HCT116 (cell line): Measurements from ENCODE around the gene AMBP. TPM values are rescaled to one million over a fixed set of nuclear protein-coding genes. Genes with fewer than 3 reads are reported as not detected.

Source experiments
- ATAC-seq: fragments of 200-7000 bp; cut with Tn5 transposase; 2 replicates; pipeline ENCODE4 v1.9.1; 2020; ENCODE audit warnings: mild to moderate bottlenecking, moderate library complexity
- BruUV-seq: library from RNA; stranded (reverse); fragments of 400-500 nt; replicated peaks from 2 replicates; lab custom pipeline; 2021; lab: Mats Ljungman, UMichigan
- CTCF ChIA-PET: fragments of 300-600 bp; sonication (Branson Sonifier 250); formaldehyde crosslinking; loops from one replicate; lab custom pipeline; 2021; ENCODE audit warnings: antibody characterized with exemption; lab: Charles Lee
- POLR2A ChIA-PET: fragments of 300-600, 350-600 bp; sonication (Branson Sonifier 250); formaldehyde crosslinking; loops from one replicate; lab custom pipeline; 2021; ENCODE audit warnings: antibody characterized with exemption; lab: Charles Lee
- RAD21 ChIA-PET, 2 experiments: fragments of 300-600 bp; sonication (Branson Sonifier 250); formaldehyde crosslinking; loops; one replicate each; lab custom pipeline; 2023; ENCODE audit warnings: low total read pairs in 2 of 2; ENCODE audit not compliant: uncharacterized antibody in 2 of 2, unreplicated experiment in 2 of 2, low non-redundant PET in 1 of 2; lab: Charles Lee
- DNase-seq: peaks from one replicate; pipeline ENCODE4 v3.0.0-alpha.2; 2010; ENCODE audit warnings: low read depth, low spot score
- H2AFZ ChIP-seq: fragments of 200-600 bp; shearing (Covaris generic), sonication (generic); 2 replicates; pipeline ENCODE4 v1.6.1; 2017; ENCODE audit warnings: low read depth, mixed run types, mixed read lengths, antibody characterized with exemption, low read length; ENCODE audit not compliant: poor library complexity, severe bottlenecking
- H3K27ac ChIP-seq: 2 replicates; pipeline ENCODE4 v1.5.1; 2012; ENCODE audit warnings: low read depth, low read length
- H3K27me3 ChIP-seq: fragments of 200-600 bp; sonication (generic); 2 replicates; pipeline ENCODE4 v1.6.1; 2016; ENCODE audit warnings: mixed run types, low read length, mixed read lengths; ENCODE audit not compliant: insufficient read depth
- H3K36me3 ChIP-seq, 2 experiments: fragments of 200-500 bp in 1 of 2; fragments of 200-600 bp in 1 of 2; sonication (Bioruptor generic) in 1 of 2; sonication (generic) in 1 of 2; 2 replicates each; pipeline versions ENCODE4 v1.5.1 to v1.6.1; 2014 to 2016; ENCODE audit warnings: low read length in 2 of 2, inconsistent platforms in 1 of 2, mixed read lengths in 1 of 2, mixed run types in 1 of 2; ENCODE audit not compliant: insufficient read depth in 2 of 2, control insufficient read depth in 1 of 2
- H3K4me1 ChIP-seq, 2 experiments: fragments of 200-600 bp in 1 of 2; sonication (generic) in 1 of 2; 2 replicates each; pipeline versions ENCODE4 v1.5.1 to v1.6.1; 2012 to 2017; ENCODE audit warnings: low read length in 2 of 2, inconsistent platforms in 1 of 2, mild to moderate bottlenecking in 1 of 2, mixed read lengths in 1 of 2, mixed run types in 1 of 2, moderate library complexity in 1 of 2; ENCODE audit not compliant: insufficient read depth in 2 of 2, control insufficient read depth in 1 of 2
- H3K4me2 ChIP-seq: fragments of 200-600 bp; sonication (generic); 2 replicates; pipeline ENCODE4 v1.6.1; 2017; ENCODE audit warnings: mixed run types, low read length, mixed read lengths
- H3K4me3 ChIP-seq, 2 experiments: fragments of 200-600 bp in 1 of 2; sonication (generic) in 1 of 2; replicated peaks in 1 of 2; 2 replicates each; pipeline ENCODE4 v1.5.1; 2011 to 2016; ENCODE audit warnings: low read length in 2 of 2, control low read depth in 1 of 2, low read depth in 1 of 2, mild to moderate bottlenecking in 1 of 2, mixed read lengths in 1 of 2, mixed run types in 1 of 2
- H3K79me2 ChIP-seq: fragments of 200-600 bp; sonication (generic); 2 replicates; pipeline ENCODE4 v1.6.1; 2017; ENCODE audit warnings: mild to moderate bottlenecking, mixed run types, low read length, moderate library complexity, mixed read lengths; ENCODE audit not compliant: insufficient read depth
- H3K9ac ChIP-seq: fragments of 200-600 bp; sonication (generic); 2 replicates; pipeline ENCODE4 v1.6.1; 2016; ENCODE audit warnings: low read length, mixed read lengths
- H3K9me2 ChIP-seq: fragments of 200-600 bp; sonication (generic), shearing (Covaris generic); 2 replicates; pipeline ENCODE4 v1.6.1; 2017; ENCODE audit warnings: mixed run types, mild to moderate bottlenecking, moderate library complexity; ENCODE audit not compliant: insufficient read depth
- H3K9me3 ChIP-seq, 2 experiments: fragments of 200-500 bp in 1 of 2; fragments of 200-600 bp in 1 of 2; sonication (Bioruptor generic) in 1 of 2; sonication (generic) in 1 of 2; 2 replicates each; pipeline ENCODE4 v1.6.1; 2014 to 2017; ENCODE audit warnings: low read length in 2 of 2, mixed read lengths in 2 of 2, inconsistent platforms in 1 of 2, low read depth in 1 of 2, mild to moderate bottlenecking in 1 of 2, mixed run types in 1 of 2, moderate library complexity in 1 of 2; ENCODE audit not compliant: control insufficient read depth in 1 of 2, insufficient read depth in 1 of 2
- H4K20me1 ChIP-seq: fragments of 200-600 bp; sonication (generic), shearing (Covaris generic); 2 replicates; pipeline ENCODE4 v1.6.1; 2017; ENCODE audit warnings: mixed run types, mild to moderate bottlenecking, moderate library complexity; ENCODE audit not compliant: insufficient read depth
- EGR1 ChIP-seq: IDR thresholded peaks from 2 replicates; pipeline ENCODE4 v1.6.1; 2012; ENCODE audit warnings: low read depth
- ELF1 ChIP-seq: IDR thresholded peaks from 2 replicates; pipeline ENCODE4 v1.6.1; 2012; ENCODE audit warnings: low read depth, borderline replicate concordance
- EZH2 ChIP-seq: fragments of 200-600 bp; sonication (generic); IDR thresholded peaks from 2 replicates; pipeline ENCODE4 v1.6.1; 2017; ENCODE audit warnings: antibody characterized with exemption, mixed run types
- EZH2phosphoT487 ChIP-seq: fragments of 200-600 bp; IDR thresholded peaks from 2 replicates; pipeline ENCODE4 v1.6.1; 2018; ENCODE audit warnings: antibody characterized with exemption, borderline replicate concordance
- JUND ChIP-seq: IDR thresholded peaks from 2 replicates; pipeline ENCODE4 v1.6.1; 2012
- POLR2A ChIP-seq: IDR thresholded peaks from 2 replicates; pipeline ENCODE4 v1.7.0; 2011; ENCODE audit warnings: borderline replicate concordance; ENCODE audit not compliant: insufficient read depth, insufficient read length; ENCODE audit errors: extremely low read depth
- POLR2AphosphoS5 ChIP-seq: IDR thresholded peaks from 2 replicates; pipeline ENCODE4 v1.6.1; 2011; ENCODE audit warnings: mild to moderate bottlenecking, low read depth, low read length, moderate library complexity
- RAD21 ChIP-seq: IDR thresholded peaks from 2 replicates; pipeline ENCODE4 v1.6.1; 2012; ENCODE audit warnings: low read depth, mild to moderate bottlenecking
- SIN3A ChIP-seq: IDR thresholded peaks from 2 replicates; pipeline ENCODE4 v1.6.1; 2012; ENCODE audit warnings: low read depth
- SP1 ChIP-seq: IDR thresholded peaks from 2 replicates; pipeline ENCODE4 v1.6.1; 2012; ENCODE audit warnings: low read depth
- SRF ChIP-seq: IDR thresholded peaks from 2 replicates; pipeline ENCODE4 v1.6.1; 2012; ENCODE audit warnings: low read depth
- YY1 ChIP-seq: IDR thresholded peaks from 2 replicates; pipeline ENCODE4 v1.6.1; 2011; ENCODE audit warnings: low read length, low read depth, moderate library complexity, mild to moderate bottlenecking; ENCODE audit not compliant: insufficient replicate concordance; ENCODE audit errors: extremely low read depth
- ZFX ChIP-seq: fragments of 450-650 bp; IDR thresholded peaks from 2 replicates; pipeline ENCODE4 v1.6.1; 2017
- intact Hi-C: fragments of 100-400 bp; cut with micrococcal nuclease; formaldehyde crosslinking; loops from 2 replicates; pipeline ENCODE4 v1.10.0; 2022
- total RNA-seq: library from RNA; stranded (reverse); gene quantifications from one replicate; pipeline ENCODE4 v1.2.1, GENCODE V29; 2021; ENCODE audit not compliant: unreplicated experiment
- TF ChIP-seq, protein P1 (sequence below), 3 experiments: fragments of 200-600 bp in 1 of 3; sonication (generic) in 1 of 3; IDR thresholded peaks in 2 of 3; conservative IDR thresholded peaks in 1 of 3; 2 replicates each; pipeline ENCODE4 v1.5.1; 2012 to 2017; ENCODE audit warnings: low read depth in 2 of 3, low read length in 2 of 3, antibody characterized with exemption in 1 of 3, borderline replicate concordance in 1 of 3, control low read depth in 1 of 3, mild to moderate bottlenecking in 1 of 3, mixed read lengths in 1 of 3, mixed run types in 1 of 3, moderate library complexity in 1 of 3; ENCODE audit not compliant: insufficient read depth in 1 of 3
- TF ChIP-seq, protein P2 (sequence below): IDR thresholded peaks from 2 replicates; pipeline ENCODE4 v1.6.1; 2011; ENCODE audit warnings: mild to moderate bottlenecking, low read length, moderate library complexity; ENCODE audit not compliant: insufficient replicate concordance; ENCODE audit errors: extremely low read depth
- TF ChIP-seq, protein P3 (sequence below): IDR thresholded peaks from 2 replicates; pipeline ENCODE4 v1.6.1; 2012; ENCODE audit warnings: low read depth
- TF ChIP-seq, protein P4 (sequence below): IDR thresholded peaks from 2 replicates; pipeline ENCODE4 v1.6.1; 2012
- TF ChIP-seq, protein P5 (sequence below): IDR thresholded peaks from 2 replicates; pipeline ENCODE4 v1.6.1; 2012

The AMBP gene
- total RNA-seq, 1 experiment from 2014 or later: 1.9 TPM

- BruUV-seq: no TSS peak
- Histone ChIP-seq H3K9ac (peak overlapping the region; percentile 35), H4K20me1 (no peaks in the 10 kb centered on the region), H3K36me3 (no peaks in the 10 kb centered on the region), H3K27me3 (no peaks in the 10 kb centered on the region), H3K4me2 (peak overlapping the region; percentile 83), H3K4me1 (peaks cover 0 to 9% of the 10 kb centered on the region in 2 experiments; a peak in 2 of 4 replicates), H3K9me3 (peaks cover 3 to 4% of the 10 kb centered on the region in 2 experiments; a peak in 2 of 4 replicates), H3K27ac (no peak overlapping the region; the same call in 1 of the 2 replicates), H3K79me2 (no peaks in the 10 kb centered on the region), H2AFZ (no peak overlapping the region), H3K4me3 (peak overlapping the region; percentile 43 to 63), H3K9me2 (no peaks in the 10 kb centered on the region)
- TF ChIP-seq SIN3A: no peak
- no peak for TF ChIP-seq SP1
- no peak for TF ChIP-seq RAD21
- no peak for TF ChIP-seq EGR1
- TF ChIP-seq, protein P1, sequence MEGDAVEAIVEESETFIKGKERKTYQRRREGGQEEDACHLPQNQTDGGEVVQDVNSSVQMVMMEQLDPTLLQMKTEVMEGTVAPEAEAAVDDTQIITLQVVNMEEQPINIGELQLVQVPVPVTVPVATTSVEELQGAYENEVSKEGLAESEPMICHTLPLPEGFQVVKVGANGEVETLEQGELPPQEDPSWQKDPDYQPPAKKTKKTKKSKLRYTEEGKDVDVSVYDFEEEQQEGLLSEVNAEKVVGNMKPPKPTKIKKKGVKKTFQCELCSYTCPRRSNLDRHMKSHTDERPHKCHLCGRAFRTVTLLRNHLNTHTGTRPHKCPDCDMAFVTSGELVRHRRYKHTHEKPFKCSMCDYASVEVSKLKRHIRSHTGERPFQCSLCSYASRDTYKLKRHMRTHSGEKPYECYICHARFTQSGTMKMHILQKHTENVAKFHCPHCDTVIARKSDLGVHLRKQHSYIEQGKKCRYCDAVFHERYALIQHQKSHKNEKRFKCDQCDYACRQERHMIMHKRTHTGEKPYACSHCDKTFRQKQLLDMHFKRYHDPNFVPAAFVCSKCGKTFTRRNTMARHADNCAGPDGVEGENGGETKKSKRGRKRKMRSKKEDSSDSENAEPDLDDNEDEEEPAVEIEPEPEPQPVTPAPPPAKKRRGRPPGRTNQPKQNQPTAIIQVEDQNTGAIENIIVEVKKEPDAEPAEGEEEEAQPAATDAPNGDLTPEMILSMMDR (IDR thresholded peaks at IDR 0.05 in 2 of 3, conservative IDR thresholded peaks at IDR 0.05 in 1 of 3; ENCODE audit: borderline replicate concordance in 1 of 3, insufficient read depth in 1 of 3, low read depth in 2 of 3, low read length in 2 of 3): no peak
- no peak for TF ChIP-seq SRF
- TF ChIP-seq, protein P2, sequence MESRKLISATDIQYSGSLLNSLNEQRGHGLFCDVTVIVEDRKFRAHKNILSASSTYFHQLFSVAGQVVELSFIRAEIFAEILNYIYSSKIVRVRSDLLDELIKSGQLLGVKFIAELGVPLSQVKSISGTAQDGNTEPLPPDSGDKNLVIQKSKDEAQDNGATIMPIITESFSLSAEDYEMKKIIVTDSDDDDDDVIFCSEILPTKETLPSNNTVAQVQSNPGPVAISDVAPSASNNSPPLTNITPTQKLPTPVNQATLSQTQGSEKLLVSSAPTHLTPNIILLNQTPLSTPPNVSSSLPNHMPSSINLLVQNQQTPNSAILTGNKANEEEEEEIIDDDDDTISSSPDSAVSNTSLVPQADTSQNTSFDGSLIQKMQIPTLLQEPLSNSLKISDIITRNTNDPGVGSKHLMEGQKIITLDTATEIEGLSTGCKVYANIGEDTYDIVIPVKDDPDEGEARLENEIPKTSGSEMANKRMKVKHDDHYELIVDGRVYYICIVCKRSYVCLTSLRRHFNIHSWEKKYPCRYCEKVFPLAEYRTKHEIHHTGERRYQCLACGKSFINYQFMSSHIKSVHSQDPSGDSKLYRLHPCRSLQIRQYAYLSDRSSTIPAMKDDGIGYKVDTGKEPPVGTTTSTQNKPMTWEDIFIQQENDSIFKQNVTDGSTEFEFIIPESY: no peak
- TF ChIP-seq YY1: no peak
- no peak for TF ChIP-seq POLR2AphosphoS5
- TF ChIP-seq, protein P3, sequence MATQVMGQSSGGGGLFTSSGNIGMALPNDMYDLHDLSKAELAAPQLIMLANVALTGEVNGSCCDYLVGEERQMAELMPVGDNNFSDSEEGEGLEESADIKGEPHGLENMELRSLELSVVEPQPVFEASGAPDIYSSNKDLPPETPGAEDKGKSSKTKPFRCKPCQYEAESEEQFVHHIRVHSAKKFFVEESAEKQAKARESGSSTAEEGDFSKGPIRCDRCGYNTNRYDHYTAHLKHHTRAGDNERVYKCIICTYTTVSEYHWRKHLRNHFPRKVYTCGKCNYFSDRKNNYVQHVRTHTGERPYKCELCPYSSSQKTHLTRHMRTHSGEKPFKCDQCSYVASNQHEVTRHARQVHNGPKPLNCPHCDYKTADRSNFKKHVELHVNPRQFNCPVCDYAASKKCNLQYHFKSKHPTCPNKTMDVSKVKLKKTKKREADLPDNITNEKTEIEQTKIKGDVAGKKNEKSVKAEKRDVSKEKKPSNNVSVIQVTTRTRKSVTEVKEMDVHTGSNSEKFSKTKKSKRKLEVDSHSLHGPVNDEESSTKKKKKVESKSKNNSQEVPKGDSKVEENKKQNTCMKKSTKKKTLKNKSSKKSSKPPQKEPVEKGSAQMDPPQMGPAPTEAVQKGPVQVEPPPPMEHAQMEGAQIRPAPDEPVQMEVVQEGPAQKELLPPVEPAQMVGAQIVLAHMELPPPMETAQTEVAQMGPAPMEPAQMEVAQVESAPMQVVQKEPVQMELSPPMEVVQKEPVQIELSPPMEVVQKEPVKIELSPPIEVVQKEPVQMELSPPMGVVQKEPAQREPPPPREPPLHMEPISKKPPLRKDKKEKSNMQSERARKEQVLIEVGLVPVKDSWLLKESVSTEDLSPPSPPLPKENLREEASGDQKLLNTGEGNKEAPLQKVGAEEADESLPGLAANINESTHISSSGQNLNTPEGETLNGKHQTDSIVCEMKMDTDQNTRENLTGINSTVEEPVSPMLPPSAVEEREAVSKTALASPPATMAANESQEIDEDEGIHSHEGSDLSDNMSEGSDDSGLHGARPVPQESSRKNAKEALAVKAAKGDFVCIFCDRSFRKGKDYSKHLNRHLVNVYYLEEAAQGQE: no peak
- TF ChIP-seq EZH2: no peak
- TF ChIP-seq, protein P4, sequence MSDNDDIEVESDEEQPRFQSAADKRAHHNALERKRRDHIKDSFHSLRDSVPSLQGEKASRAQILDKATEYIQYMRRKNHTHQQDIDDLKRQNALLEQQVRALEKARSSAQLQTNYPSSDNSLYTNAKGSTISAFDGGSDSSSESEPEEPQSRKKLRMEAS: no peak
- no peak for TF ChIP-seq EZH2phosphoT487
- TF ChIP-seq, protein P5, sequence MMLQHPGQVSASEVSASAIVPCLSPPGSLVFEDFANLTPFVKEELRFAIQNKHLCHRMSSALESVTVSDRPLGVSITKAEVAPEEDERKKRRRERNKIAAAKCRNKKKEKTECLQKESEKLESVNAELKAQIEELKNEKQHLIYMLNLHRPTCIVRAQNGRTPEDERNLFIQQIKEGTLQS: no peak
- TF ChIP-seq ZFX: no peak
- no peak for TF ChIP-seq JUND
- TF ChIP-seq ELF1: no peak
- no peak for TF ChIP-seq POLR2A
- ChIA-PET POLR2A (interaction anchor here (0.7 kb wide), 1 partner anchor 43 kb away, joined by 6 read pairs; no protein-coding TSS in a partner anchor), CTCF (interaction anchor here (0.7 to 1.5 kb wide), 2 partner anchors 15 to 170 kb away, joined by 3 to 6 read pairs; no protein-coding TSS in a partner anchor), RAD21 (interaction anchor here (0.6 to 0.7 kb wide), 3 partner anchors 10 to 134 kb away, joined by 6 to 7 read pairs (median 6); no protein-coding TSS in a partner anchor)
- ATAC-seq: no peak
- DNase-seq: no peak
- intact Hi-C loops: no loop called here
These were observed 19.5 kb upstream of the AMBP start for GRCh38 chr9:114097613-114098020.
